Activated CD4-positive, alpha-beta T cell treated with anti-CD3 and anti-CD28 coated beads, Interleukin-2, Interleukin-6, amounts not matched to agents 100 ng/mL and 50 ng/mL, durations not matched to agents 16 hours and 8 hours (primary cell): Measurements from ENCODE around the gene LPAR1.

Experiments used
- DNase-seq: peaks from one replicate; pipeline ENCODE4 v3.0.0-alpha.2; 2020

Gene LPAR1

DNA sequence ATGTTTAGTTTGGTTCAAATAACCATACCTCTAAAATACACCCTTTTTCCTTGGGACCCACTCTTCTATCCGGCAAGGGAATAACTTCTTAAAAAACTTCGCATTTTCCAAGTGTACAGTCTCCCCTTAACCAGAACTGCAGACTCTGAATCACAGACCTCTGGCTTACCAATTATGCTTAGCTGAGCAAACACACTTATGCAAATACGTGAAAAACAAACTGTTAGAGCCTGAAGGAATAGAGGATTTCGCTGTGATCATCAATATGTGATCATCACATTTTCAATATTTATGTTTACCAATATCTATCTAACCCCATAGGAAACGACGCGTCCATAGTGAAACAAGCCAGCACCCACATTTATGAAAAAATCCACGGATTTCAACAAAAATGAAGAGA is 1.3 kb downstream of the LPAR1 start:
- no peak for DNase-seq

DNA sequence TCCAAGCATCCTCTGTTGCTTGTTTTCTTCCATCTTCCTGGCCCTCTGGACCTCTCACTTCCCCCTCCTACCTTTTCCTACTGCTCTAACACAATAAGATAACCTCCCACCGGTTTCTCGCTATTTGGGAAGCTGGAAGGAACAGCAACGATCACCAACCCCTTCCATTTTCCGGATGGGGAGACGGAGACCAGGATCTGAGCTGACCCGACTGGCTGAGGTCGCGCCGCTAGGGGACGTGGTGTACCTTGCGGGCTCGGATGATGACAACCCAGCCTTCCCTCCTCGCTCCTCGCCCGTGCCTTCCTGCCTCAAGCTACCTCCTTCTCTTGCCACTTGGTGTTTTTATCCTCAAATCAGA is 1.9 kb downstream of the LPAR1 start:
- no peak for DNase-seq

DNA sequence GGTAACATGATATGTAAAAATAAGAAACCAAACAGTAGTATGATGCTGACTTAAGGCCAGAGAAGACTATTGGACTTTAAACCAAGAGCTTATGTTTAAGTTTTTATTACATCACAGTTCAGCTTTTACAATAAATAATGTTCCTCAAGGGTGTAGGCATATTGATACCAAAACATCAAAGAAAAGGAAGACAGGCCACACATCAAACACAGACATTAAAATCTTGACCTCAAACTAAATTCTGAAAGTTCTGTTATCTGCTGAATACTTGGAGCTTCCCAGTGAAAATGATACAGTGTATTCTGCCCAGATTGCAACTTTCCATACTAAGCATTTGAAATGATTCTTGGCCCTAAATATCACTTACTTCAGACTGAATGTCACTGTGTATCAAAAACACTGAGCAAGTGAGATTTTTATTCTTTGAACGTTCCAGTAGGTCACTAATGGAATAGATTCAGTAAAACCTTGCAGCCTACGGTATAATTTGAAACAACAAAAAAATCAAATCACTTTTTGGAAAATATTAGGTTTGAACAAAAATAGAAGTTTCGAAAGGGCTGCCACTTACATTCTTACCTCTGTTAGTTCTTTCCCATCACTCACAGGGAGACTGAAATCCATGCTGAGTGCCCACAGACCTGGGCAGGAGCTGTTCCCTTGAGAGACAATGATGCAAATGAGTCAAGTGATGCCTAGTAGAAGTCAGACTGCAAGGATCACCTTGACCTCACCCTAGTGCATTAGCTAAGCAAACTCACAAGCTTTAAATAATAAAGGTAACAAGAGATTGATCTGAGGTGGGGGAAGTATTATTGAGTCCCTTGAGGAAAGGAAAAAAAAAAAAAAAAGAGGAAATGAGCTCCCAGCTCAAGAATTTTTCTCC is 2.5 kb downstream of the LPAR1 start:
- no peak for DNase-seq

DNA sequence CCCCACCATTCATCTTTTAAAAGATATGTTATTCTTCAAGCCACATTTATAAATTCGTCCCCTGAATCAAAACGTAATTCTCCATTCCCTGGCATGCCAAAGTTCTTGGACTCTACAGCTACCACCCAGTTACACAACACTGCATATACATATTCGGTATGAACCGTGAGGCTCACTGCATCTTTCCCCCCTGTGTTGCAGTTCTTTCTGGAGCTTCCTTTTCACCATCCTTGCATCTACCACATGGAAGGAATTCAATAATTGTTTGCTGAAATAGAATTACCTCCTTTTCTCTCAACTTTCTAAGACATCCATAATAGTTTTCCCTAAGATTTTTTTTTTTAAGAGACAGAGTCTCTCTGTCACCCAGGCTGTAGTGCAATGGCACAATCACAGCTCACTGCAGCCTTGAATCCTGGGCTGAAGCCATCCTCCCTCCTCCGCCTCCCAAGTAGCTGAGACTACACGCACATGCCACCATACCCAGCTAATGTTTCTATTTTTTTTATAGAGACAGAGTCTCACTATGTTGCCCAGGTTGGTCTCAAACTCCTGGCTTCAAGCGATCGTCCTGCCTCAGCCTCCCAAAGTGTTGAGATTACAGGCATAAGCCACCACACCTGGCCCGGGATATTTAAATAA is 3.3 kb downstream of the LPAR1 start:
- no peak for DNase-seq

DNA sequence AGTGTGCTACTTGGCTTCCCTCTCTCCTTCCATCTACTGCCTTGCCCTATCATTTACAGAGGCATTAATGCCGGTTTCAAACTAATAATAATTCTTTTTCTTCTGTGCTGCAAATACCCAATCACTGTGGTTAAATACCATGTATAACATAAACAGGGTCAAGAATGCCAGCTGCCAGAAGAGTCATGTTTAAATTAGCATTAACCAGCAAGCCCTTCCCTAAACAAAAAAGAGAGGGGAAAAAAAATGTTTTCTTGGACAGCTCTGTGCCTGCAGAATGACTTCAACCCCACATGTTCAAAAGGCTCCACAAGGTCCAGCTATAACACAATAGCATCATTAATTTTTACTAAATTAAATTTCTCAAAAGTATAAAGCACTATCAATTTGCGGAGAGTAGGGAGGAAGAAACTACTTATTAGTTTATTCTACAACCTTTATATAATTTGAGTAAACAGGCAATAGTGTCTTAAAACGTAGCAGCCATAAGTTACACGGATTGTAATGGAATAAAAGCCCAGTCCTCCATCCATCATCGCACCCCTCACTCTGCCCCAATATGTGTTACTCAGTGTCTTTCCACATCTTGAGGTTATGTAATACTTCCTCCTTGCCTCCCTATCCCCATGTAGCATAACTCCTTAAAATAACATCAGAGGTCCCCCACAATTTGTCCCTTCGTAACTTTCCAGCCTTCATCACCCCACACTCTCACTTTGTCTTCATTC is 3.9 kb downstream of the LPAR1 start:
- DNase-seq: no peak

DNA sequence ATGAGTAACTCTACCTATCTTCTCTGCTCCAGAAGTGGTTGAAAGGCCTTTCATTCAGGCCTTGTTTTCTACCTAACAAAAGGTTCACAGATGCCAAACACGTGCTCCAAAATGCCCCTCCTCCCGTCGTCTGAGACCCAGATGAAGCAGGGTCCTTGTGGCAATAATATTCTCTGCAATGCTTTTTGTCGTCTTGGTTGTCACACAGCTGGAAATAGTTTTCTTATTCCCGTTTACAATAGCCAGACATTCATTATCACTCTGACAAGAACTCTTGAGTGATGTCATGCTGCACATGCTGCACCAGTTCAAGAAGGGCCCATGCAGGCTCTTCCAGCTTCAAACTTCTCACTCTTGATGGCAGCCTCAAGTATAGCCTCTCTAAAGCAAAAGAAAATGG is 7.8 kb downstream of the LPAR1 start:
- DNase-seq: no peak

DNA sequence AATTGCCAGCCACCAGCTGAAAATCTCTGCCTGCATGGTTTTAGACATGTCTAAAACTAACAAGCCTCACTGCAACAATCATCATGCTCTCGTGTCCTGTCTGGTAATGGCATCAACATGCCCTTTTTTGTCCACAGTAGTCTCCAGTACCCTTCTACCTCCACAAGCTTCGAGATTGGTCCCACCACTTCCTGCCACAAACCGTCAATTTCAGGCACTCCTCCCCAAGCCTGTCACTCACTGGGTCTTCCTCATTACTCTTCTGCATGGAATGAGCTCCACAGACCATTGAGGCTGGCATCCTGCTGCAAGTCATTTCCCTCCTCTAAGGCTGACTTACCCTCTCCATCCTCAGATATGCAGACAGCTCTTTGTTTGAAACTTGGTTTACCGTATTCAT is 9.0 kb downstream of the LPAR1 start:
- no peak for DNase-seq

DNA sequence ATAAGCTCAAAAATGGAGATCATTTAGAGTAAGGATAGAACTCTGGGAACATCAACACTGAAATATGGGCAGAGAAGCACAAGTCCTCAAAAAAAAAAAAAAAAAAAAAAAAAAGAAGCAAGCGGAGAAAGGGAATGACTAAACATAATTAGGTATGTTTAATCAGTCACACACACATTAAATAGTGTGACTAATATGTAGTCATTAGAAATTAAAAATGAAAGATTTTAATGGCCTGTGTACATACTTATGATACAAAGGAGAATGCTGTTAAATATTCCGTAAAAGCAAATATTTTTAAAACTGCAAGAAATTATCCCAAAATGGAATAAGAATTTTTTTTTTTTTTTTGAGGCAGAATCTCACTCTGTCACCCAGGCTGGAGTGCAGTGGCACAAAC is 10.5 kb downstream of the LPAR1 start:
- DNase-seq: no peak

DNA sequence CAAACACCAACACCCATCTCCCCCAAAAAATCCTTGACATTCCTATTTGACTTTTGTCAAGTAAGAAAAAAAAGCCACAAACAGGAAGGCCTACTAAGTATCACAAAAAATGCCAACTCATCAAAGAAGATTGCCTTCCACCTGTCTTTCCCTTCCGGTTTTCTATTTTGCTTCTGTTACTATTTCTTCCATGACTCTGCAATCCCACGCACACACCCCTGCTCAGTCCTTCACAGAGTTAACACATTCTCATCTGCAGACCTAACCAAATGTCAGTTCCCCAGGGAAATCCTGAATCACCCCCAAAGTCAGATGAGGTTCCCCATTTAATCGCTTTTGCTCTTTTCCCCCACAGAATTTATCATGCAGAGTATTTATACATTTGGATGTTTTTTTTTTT is 15.1 kb downstream of the LPAR1 start:
- DNase-seq: no peak

DNA sequence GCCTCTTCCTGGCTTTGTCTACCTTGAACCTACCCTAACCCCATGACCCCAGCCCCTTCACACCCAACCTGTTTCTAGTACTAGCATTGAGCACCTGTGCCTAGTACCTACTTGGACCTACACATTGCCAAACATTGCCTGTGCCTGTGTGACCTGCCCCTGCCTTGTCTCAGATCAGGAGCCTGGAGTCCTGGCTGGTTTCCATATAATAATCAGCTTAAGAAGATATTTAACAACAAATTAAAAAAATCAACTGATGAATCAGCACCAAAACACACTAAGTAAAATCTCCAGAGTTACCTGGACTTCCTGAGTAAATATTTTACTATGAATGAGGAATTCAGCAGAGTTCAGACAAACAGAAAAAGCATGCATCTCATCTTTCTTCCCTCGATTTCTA is 17.7 kb downstream of the LPAR1 start:
- no peak for DNase-seq

DNA sequence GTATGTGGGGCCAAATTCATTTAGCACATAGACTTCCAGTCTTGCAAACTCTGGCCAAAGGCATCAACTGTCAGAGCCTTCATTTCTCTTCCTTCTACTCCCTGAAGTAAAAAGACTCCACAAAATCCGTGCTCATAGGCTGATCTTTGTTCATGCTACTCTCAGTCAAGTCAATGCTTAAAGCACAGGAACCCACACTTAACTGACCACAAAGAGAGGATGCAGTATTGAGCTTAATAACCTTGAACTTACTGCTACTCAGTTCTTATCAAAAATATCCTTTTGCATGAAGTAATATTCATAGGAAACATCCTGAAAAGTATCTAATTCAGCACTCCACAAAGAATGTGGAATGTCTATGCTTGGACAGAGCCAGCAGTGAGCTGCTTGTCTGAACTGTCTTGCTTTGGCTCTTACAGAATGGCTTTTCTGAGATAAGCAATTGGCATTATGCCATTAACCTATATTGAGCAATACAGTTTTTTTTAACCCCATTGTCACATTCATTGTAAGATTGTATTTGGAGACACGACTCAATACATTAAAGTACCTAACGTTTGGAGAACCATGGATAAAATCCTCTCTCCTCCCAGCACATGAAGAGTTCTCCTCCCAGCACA is 21.7 kb downstream of the LPAR1 start:
- no peak for DNase-seq

DNA sequence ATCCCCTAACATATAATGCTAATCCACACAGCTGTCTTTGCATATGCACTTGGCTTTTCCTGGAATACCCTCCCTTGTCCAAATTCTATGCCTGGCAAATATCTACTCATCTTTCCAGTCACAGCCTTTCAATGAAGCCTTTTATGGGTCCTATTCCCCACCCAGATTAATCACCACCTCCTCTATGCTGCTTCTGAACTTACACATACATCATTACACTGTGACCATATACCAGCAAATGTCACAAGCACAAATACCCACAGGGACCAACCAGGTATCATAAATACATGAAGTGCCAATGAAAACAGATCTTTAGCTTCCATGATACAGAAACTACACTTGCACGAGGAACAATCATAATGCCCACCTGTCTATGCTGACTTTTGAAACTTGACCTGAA is 22.3 kb downstream of the LPAR1 start:
- no peak for DNase-seq

DNA sequence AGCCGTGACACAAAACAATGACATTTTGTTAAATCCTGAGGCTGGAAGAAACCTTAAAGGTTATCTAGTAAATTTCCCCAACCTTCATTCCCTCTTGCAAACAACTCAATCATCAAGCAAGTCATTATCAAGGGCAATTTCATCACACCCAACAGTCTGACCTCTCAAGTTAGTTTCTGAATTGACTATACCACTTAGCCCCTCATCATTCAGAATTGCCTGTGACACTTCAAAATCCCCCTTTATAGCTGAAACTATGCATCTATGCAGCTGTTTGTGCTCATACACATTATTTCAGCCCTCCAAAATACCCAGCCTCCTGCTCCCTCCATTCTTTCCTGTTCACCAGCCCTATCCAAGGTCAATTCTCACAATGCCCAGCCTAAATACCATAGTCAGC is 24.6 kb downstream of the LPAR1 start:
- no peak for DNase-seq

DNA sequence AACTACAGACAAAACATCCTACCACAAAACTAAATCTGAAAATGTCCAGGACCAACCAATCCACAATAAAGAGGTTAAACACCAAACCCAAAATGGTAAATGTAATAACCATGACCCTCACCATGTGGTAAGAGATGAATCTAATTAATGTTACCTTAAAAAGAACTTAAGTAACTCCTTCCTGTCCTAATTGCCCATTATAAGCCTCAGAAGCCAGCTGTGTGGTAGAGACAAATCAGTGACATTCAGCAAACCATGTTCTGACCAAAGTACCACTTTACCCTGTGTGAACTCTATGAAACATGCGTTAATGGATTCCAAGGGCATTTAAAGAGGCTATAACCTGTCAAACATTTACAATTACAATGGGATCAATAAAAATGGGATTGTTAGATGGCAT is 25.0 kb downstream of the LPAR1 start:
- no peak for DNase-seq

DNA sequence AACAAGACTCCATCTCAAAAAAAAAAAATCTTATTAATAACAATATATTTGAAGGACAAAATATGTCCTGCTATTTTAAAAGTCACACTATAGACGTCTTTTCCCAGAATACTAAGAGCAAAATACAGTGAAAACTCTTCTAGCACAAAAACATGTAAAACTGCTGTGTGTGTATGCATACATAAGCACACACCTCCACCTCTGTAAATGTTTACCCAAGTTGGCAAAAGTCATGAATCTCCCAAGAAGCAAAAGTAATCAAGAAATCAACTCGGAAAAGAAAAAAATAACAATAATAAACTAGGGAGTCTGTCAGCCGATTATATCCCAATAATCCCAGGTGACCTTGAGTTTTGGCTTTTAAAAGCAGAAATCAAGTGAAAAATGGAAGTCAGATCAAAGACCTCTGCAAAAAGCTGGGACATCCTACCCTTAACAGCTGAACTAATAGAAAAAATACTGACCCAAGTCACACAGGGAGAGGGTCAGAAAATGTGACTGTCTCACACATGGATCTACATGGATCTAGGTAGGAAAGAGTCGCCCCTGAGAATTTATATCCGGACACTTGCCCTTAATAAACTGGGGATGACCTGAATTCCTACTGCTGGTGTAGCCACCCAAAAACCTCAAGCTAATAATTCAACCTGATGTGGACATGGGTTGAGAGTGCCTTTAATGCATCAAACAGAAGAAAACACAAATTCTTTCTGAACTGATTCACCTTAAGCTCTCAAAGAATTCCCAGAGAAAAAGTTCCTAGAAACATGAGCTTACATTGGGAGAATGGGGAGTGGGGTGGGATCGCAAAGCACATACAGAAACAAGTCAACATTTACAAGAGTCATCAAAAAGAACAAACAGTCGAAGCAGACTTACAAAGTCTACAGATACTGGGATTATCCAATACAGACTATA is 29.9 kb downstream of the LPAR1 start:
- no peak for DNase-seq

DNA sequence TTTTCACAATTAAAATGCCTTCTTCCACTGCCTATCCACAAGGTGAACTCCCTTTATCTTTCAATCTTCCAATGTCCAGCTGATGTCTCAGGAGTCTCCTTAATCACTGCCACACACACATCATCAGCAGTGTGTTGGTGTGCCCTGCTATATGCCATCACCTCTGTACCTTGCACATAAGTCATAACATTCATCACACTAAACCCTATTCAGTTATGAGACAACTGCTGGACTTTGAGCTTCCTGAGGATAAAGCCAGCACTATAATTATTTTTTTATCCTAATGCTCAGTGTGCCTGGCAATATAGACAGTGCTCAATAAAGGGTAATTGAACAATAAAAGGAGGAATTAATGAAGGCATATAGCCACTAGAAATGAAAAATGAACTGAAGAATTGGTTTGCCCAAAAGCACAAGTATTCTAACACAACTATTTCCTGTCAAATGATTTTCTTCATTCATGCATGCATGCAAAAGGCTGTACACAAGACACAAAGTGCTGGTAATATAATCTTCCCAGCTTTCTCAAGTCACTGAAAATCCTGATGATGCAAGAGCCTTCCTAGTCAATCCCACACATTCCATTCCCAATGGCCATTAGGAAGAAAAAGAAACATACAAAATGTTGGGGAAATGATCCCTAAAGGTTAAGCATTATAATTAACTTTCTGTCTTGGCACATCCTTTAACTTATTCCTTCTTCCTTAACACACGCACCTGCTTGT is 32.4 kb downstream of the LPAR1 start:
- no peak for DNase-seq

DNA sequence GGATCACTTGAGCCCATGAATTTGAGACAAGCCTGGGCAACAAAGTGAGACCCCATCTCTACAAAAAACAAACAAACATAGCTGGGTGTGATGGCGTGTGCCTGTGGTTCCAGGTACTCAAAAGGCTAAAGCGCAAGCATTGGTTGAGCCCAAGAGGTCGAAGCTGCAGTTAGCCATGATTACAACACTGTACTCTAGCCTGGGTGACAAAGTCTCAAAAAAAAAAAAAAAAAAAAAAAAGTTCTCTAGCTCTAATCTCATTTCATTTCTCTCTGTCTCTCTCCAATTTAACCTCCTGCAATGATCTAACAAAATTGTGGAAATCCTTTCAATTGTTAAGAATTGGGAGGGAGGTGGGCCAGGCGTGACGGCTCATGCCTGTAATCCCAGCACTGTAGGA is 33.3 kb downstream of the LPAR1 start:
- DNase-seq: no peak

DNA sequence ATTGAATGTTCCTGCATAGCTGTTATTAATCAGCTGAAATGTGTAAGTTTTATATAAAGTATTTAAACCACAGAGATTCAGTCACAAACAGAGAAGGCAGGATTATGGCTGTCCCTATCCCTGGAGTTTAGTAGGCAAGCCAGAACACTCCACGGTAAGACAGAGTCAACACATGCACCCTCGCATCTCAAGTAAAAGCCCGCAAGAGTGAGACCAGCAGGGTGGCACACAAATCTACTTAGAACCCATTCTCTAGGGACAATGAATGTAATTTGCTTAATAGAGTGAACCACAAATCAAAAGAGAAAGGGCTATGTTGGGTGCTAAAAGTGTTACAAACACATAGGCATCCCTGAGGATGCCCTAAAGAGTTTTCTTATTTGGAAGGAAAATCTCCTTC is 35.1 kb downstream of the LPAR1 start:
- no peak for DNase-seq

DNA sequence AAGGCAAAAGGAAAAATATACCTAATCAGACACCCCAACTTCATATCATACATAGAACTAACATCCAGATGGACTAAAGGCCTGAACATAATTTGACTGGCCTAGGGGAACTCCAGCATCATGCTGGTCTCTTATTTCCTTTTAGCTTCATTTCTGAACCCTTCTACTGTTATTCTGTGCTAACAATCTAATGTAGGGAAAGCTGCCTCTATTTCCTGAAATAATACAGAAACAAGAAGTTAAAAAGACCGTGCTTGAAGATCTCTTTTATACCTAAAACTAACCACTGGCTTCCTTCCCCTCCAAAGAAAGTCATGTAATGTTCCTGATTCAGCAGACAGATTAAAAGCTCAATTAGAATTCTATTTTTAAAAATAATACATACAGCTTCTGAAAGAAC is 36.7 kb downstream of the LPAR1 start:
- DNase-seq: no peak

DNA sequence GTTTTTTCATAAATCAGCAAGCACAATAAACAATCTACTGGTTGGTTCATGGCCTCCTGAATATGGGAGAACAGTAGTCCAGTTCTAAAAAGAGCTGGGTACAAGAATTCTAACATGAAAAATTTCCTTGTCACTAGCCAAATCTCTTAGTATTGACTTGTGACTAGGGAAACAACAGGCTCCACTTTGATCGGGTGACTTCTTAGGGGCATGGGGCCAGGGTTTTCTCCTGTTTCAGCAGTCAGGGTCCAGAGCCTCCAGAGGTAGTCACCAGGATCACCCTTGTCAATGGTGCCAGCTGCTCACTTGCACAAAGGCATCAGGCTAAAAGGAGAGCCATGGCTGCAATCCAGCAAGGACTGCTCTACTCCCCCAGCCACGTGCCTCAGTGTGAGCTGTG is 38.1 kb downstream of the LPAR1 start:
- no peak for DNase-seq

DNA sequence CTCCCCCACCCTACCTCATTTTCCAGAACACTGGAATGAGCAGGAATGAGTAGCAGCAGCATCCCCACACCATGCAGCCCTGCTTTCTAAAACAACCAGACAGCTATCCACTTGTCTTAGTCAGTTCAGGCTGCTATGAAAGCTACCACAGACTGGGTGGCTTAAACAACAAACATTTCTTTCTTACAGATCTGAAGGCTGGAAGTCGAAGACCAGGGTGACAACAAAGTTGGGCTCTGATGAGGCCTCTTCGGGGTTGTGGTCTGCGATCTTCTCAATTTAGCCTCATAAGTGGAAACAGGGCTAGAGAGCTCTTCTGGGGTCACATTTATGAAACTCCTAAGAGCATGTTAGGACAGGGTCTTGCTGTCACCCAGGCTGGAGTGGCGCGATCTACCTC is 38.9 kb downstream of the LPAR1 start:
- DNase-seq: no peak

DNA sequence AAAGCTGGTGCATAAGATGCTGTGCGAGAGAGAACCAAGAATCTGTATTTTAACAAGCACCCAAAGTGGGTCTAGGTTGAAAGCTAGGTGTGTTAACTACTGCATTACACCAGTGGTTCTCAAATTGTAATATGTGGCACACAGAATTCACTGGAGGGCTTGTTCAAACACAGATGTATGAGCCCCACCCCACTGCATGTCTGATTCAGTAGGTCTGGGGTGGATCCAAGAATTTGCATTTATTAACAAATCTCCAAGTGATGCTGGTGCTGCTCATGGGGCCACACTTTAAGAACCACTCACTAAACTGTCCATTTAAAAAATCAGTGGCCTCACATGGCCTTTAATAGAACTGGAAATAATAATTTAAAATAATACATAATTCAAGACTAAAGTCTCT is 40.4 kb downstream of the LPAR1 start:
- DNase-seq: no peak
